Erythroblast (primary cell): ENCODE results near the gene PIAS1.

ENCODE experiments used
- GATA1 ChIP-seq: IDR thresholded peaks from 2 replicates; pipeline ENCODE4 v1.6.1; 2011; ENCODE audit warnings: low read depth, mild to moderate bottlenecking, control low read depth, low read length, moderate library complexity
- POLR2A ChIP-seq: IDR thresholded peaks from 2 replicates; pipeline ENCODE4 v1.6.1; 2011; ENCODE audit warnings: mild to moderate bottlenecking, low read length

DNA sequence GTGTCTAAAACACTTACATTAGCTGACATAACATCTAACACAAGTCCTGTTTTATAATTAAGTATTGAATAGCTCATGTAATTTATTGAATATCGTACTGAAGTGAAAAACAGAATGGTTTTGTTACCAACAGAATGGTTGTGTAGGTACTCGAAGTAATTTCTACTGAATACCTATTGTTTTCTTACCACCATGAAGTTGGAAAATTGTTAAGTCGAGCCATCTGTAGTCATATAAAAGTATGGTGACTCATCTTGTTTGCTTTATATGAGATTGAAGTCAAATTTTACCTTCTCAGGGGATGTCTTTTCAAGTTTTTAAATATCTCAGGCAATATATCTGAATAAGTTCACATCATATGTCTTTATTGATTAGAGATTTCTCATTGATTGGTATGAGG is 37.6 kb downstream of the PIAS1 start:
- TF ChIP-seq POLR2A (no peak), GATA1 (no peak)
